Nephron (organoid): ENCODE measurements around the gene NPRL2.
A peak's percentile ranks its signal among the peaks of the same experiment; 100 is the strongest.

ENCODE experiments used
- H3K27ac Mint-ChIP-seq, 3 experiments: 2 replicates each; pipeline ENCODE4 v1.8.0; 2020; ENCODE audit warnings: mixed read lengths in 3 of 3, mild to moderate bottlenecking in 2 of 3, moderate library complexity in 1 of 3
- H3K27me3 Mint-ChIP-seq: 2 replicates; pipeline ENCODE4 v1.8.0; 2021; ENCODE audit warnings: low read depth, mild to moderate bottlenecking, moderate library complexity, mixed read lengths
- H3K36me3 Mint-ChIP-seq: 2 replicates; pipeline ENCODE4 v1.8.0; 2020; ENCODE audit warnings: low read depth, mixed read lengths
- H3K4me1 Mint-ChIP-seq: 2 replicates; pipeline ENCODE4 v1.8.0; 2020; ENCODE audit warnings: mixed read lengths
- H3K4me3 Mint-ChIP-seq, 3 experiments: 2 replicates each; pipeline ENCODE4 v1.8.0; 2020; ENCODE audit warnings: mild to moderate bottlenecking in 3 of 3, mixed read lengths in 3 of 3, moderate library complexity in 2 of 3
- H3K9me3 Mint-ChIP-seq: 2 replicates; pipeline ENCODE4 v1.8.0; 2020; ENCODE audit warnings: mixed read lengths
- CTCF ChIP-seq, 3 experiments: fragments of 200-600 bp; sonication (generic); IDR thresholded peaks; one replicate each; pipeline ENCODE4 v1.5.0; 2021; ENCODE audit warnings: antibody characterized with exemption in 3 of 3; ENCODE audit not compliant: unreplicated experiment in 3 of 3

The NPRL2 gene

GRCh38 chr3:50302095-50303012 lies 48.2 kb downstream of the NPRL2 start:
- H3K9me3 Mint-ChIP-seq: no peaks in the 10 kb centered on the region
- no peak for TF ChIP-seq CTCF (IDR thresholded peaks at IDR 0.05; ENCODE audit: unreplicated experiment in 3 of 3)
- peaks cover 16% of the 10 kb centered on the region for H3K4me1 Mint-ChIP-seq
- peak overlapping the region in 2 of 3 experiments; percentile 79 to 86 for H3K27ac Mint-ChIP-seq
- H3K36me3 Mint-ChIP-seq: peaks cover 7% of the 10 kb centered on the region
- H3K4me3 Mint-ChIP-seq: peak overlapping the region in 1 of 3 experiments; percentile 9
- H3K27me3 Mint-ChIP-seq: no peaks in the 10 kb centered on the region

GRCh38 chr3:50300681-50301254 lies 49.8 kb downstream of the NPRL2 start:
- H3K27me3 Mint-ChIP-seq: no peaks in the 10 kb centered on the region
- peaks cover 16% of the 10 kb centered on the region for H3K4me1 Mint-ChIP-seq
- peaks cover 5% of the 10 kb centered on the region for H3K36me3 Mint-ChIP-seq
- H3K4me3 Mint-ChIP-seq: peak overlapping the region; percentile 91 to 99 (median 97)
- no peak for TF ChIP-seq CTCF (IDR thresholded peaks at IDR 0.05; ENCODE audit: unreplicated experiment in 3 of 3)
- no peaks in the 10 kb centered on the region for H3K9me3 Mint-ChIP-seq
- H3K27ac Mint-ChIP-seq: peak overlapping the region; percentile 81 to 96 (median 90)

GRCh38 chr3:50299929-50300680 lies 50.5 kb downstream of the NPRL2 start:
- Mint-ChIP-seq H3K9me3 (no peaks in the 10 kb centered on the region), H3K4me1 (peaks cover 16% of the 10 kb centered on the region), H3K4me3 (peak overlapping the region; percentile 91 to 99 (median 97)), H3K36me3 (peaks cover 4% of the 10 kb centered on the region), H3K27me3 (no peaks in the 10 kb centered on the region), H3K27ac (peak overlapping the region; percentile 81 to 96 (median 90))
- TF ChIP-seq CTCF (IDR thresholded peaks at IDR 0.05; ENCODE audit: unreplicated experiment in 3 of 3): no peak

- no peaks in the 10 kb centered on the region for H3K9me3 Mint-ChIP-seq
- no peak for TF ChIP-seq CTCF (IDR thresholded peaks at IDR 0.05; ENCODE audit: unreplicated experiment in 3 of 3)
- no peaks in the 10 kb centered on the region for H3K27me3 Mint-ChIP-seq
- H3K4me1 Mint-ChIP-seq: peaks cover 16% of the 10 kb centered on the region
- H3K36me3 Mint-ChIP-seq: peaks cover under 1% of the 10 kb centered on the region
- H3K27ac Mint-ChIP-seq: peak overlapping the region; percentile 81 to 96 (median 90)
- H3K4me3 Mint-ChIP-seq: peak overlapping the region; percentile 91 to 99 (median 97)
Measured at GRCh38 chr3:50299638-50299928, 51.0 kb downstream of the NPRL2 start.

- Mint-ChIP-seq H3K27ac (peak within 1 kb of the TSS; percentile 81 to 96 (median 90)), H3K4me1 (peaks cover 16% of the 10 kb centered on the region)
Measured at GRCh38 chr3:50298836-50299637, 51.5 kb downstream of the NPRL2 start, which contains the start of the genes HYAL3 and NAA80. TSS of gene HYAL3 (minus strand) at chr3:50299405. CDS start at chr3:50295602, 3,803 bp downstream. TSS of gene NAA80 (minus strand) at chr3:50299405. CDS start at chr3:50297463, 1,942 bp downstream.

More at GRCh38 chr3:50298836-50299637, 51.5 kb downstream of the NPRL2 start, which contains the start of the genes HYAL3 and NAA80:
- TF ChIP-seq CTCF (IDR thresholded peaks at IDR 0.05; ENCODE audit: unreplicated experiment in 3 of 3): peak; percentile 14 to 41 (median 36)
- Mint-ChIP-seq H3K36me3 (no peaks in the 10 kb centered on the region), H3K4me3 (peak within 1 kb of the TSS; percentile 91 to 99 (median 97)), H3K27me3 (no peaks in the 10 kb centered on the region), H3K9me3 (no peaks in the 10 kb centered on the region)
